HG02973 (cell line): ENCODE results near the gene TMEM270.
A peak's percentile ranks its signal among the peaks of the same experiment; 100 is the strongest.
"Not testable (repeated sequence)": the region's sequence is repeated elsewhere in the genome, so short reads cannot be mapped to it uniquely, and the experiment has no call there.

Experiments
- ATAC-seq: cut with Tn5 transposase; IDR thresholded peaks from one replicate; pipeline ENCODE4 v1.9.1; 2021; ENCODE audit warnings: moderate library complexity; ENCODE audit not compliant: unreplicated experiment

Gene TMEM270

GRCh38 chr7:73831834-73832651 lies 28.9 kb upstream of the TMEM270 start:
- ATAC-seq, result no peak

GRCh38 chr7:73832806-73833205 lies 28.2 kb upstream of the TMEM270 start:
- no peak for ATAC-seq

- no peak for ATAC-seq
Observed at GRCh38 chr7:73833251-73833919, 27.6 kb upstream of the TMEM270 start.

- ATAC-seq, result no peak
Observed at GRCh38 chr7:73834626-73835191, 26.2 kb upstream of the TMEM270 start.

GRCh38 chr7:73837167-73837566 lies 23.8 kb upstream of the TMEM270 start:
- not testable (repeated sequence) for ATAC-seq

GRCh38 chr7:73838642-73839041 lies 22.3 kb upstream of the TMEM270 start:
- ATAC-seq, result no peak

- ATAC-seq, result no peak
Observed at GRCh38 chr7:73839290-73839689, 21.7 kb upstream of the TMEM270 start.

- no peak for ATAC-seq
Observed at GRCh38 chr7:73839743-73840714, 20.9 kb upstream of the TMEM270 start.

- no peak for ATAC-seq
Observed at GRCh38 chr7:73840715-73841379, 20.1 kb upstream of the TMEM270 start.

GRCh38 chr7:73841689-73842066 lies 19.3 kb upstream of the TMEM270 start:
- ATAC-seq, result no peak

- ATAC-seq, result peak; percentile 94
Observed at GRCh38 chr7:73842067-73842976, 18.6 kb upstream of the TMEM270 start, which contains the start of gene METTL27. METTL27 (minus strand) TSS chr7:73842516; CDS start chr7:73842140, 376 bp downstream.

- no peak for ATAC-seq
Observed at GRCh38 chr7:73844131-73844547, 16.8 kb upstream of the TMEM270 start.

GRCh38 chr7:73844848-73845460 lies 16.0 kb upstream of the TMEM270 start:
- ATAC-seq, result no peak

GRCh38 chr7:73845701-73846195 lies 15.2 kb upstream of the TMEM270 start:
- ATAC-seq, result not testable (repeated sequence)

- no peak for ATAC-seq
Observed at GRCh38 chr7:73847941-73848723, 12.8 kb upstream of the TMEM270 start.

GRCh38 chr7:73850781-73851207 lies 10.2 kb upstream of the TMEM270 start:
- ATAC-seq, result no peak

- peak; percentile 84 for ATAC-seq
Observed at GRCh38 chr7:73851410-73852338, 9.3 kb upstream of the TMEM270 start.
